Upper lobe of left lung (tissue), 4 donors: ENCODE results near the gene NBL1.

ENCODE experiments used
- EP300 ChIP-seq, 4 donors: sonication (generic); formaldehyde crosslinking; IDR thresholded peaks; one replicate each; pipeline ENCODE4 v1.5.1; 2017; ENCODE audit warnings: antibody characterized with exemption in 4 of 4, control low read depth in 2 of 4
- TF ChIP-seq, protein P1 (sequence below), 6 experiments: fragments of 450-650 bp in 4 of 6; fragments of 200-600 bp in 2 of 6; sonication (generic) in 2 of 6; IDR thresholded peaks; one replicate each; pipeline ENCODE4 v1.5.1; 2016 to 2019; ENCODE audit warnings: antibody characterized with exemption in 6 of 6

DNA sequence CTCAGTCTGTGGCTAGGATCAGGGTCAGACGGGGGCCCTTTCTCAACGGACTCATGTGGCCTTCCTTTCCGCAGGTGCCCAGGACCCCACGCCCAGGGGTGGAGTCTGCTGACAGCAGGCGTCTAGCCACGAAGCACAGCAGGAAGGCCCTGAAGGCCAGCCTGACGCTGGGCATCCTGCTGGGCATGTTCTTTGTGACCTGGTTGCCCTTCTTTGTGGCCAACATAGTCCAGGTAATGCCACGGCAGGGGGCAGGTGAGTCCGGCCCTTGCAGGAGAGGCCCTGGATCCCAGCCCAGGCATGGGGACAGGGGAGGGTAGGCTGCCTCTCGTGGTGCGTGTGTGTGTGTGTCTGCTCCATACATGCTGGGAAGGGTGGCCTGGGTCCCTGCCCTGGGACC is 34.4 kb downstream of the NBL1 start:
- TF ChIP-seq, protein P1, sequence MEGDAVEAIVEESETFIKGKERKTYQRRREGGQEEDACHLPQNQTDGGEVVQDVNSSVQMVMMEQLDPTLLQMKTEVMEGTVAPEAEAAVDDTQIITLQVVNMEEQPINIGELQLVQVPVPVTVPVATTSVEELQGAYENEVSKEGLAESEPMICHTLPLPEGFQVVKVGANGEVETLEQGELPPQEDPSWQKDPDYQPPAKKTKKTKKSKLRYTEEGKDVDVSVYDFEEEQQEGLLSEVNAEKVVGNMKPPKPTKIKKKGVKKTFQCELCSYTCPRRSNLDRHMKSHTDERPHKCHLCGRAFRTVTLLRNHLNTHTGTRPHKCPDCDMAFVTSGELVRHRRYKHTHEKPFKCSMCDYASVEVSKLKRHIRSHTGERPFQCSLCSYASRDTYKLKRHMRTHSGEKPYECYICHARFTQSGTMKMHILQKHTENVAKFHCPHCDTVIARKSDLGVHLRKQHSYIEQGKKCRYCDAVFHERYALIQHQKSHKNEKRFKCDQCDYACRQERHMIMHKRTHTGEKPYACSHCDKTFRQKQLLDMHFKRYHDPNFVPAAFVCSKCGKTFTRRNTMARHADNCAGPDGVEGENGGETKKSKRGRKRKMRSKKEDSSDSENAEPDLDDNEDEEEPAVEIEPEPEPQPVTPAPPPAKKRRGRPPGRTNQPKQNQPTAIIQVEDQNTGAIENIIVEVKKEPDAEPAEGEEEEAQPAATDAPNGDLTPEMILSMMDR (IDR thresholded peaks at IDR 0.05) = no peak
- TF ChIP-seq EP300 (IDR thresholded peaks at IDR 0.05) = no peak
